IPS DF 6.9 (cell line): ENCODE measurements around the gene NECTIN1.

Experiments used
- DNase-seq: peaks from one replicate; pipeline ENCODE4 v3.0.0-alpha.2; 2013; ENCODE audit warnings: low read depth, low spot score
- H3K27ac ChIP-seq: one replicate; pipeline ENCODE4 v1.5.1; 2013; ENCODE audit warnings: low read length, control low read depth
- H3K27me3 ChIP-seq: 2 replicates; pipeline ENCODE4 v1.6.1; 2013; ENCODE audit warnings: mild to moderate bottlenecking, low read length; ENCODE audit not compliant: control insufficient read depth, insufficient read depth
- H3K36me3 ChIP-seq: 2 replicates; pipeline ENCODE4 v1.6.1; 2013; ENCODE audit warnings: low read length; ENCODE audit not compliant: control insufficient read depth, insufficient read depth
- H3K4me1 ChIP-seq: 2 replicates; pipeline ENCODE4 v1.6.1; 2013; ENCODE audit warnings: low read length; ENCODE audit not compliant: control insufficient read depth, insufficient read depth
- H3K4me3 ChIP-seq: 2 replicates; pipeline ENCODE4 v1.5.1; 2013; ENCODE audit warnings: mild to moderate bottlenecking, low read length
- H3K9me3 ChIP-seq: 2 replicates; pipeline ENCODE4 v1.6.1; 2013; ENCODE audit warnings: low read length, inconsistent platforms; ENCODE audit not compliant: control insufficient read depth, insufficient read depth
- WGBS: extraction: QIAGEN DNeasy Blood & Tissue Kit; methylation state at CpG from one replicate; pipeline ENCODE4 v1.1.7; 2013; ENCODE audit warnings: mixed read lengths, missing lambda C conversion rate; ENCODE audit not compliant: insufficient read length, insufficient coverage; 5-methylcytosine and 5-hydroxymethylcytosine counted together

Gene NECTIN1

GRCh38 chr11:119754656-119755355 is 25.8 kb upstream of the NECTIN1 start:
- H3K4me3 ChIP-seq: no peak overlapping the region
- 0 out of 2 replicates have a peak, but pooled peaks cover 1% of the 10 kb centered on the region for H3K4me1 ChIP-seq
- H3K27ac ChIP-seq: no peak overlapping the region
- H3K27me3 ChIP-seq: no peaks in the 10 kb centered on the region
- H3K9me3 ChIP-seq: no peaks in the 10 kb centered on the region
- WGBS: no CpG with 5 or more reads among the region's 18 CpGs
- no peak for DNase-seq
- no peaks in the 10 kb centered on the region for H3K36me3 ChIP-seq

- H3K27me3 ChIP-seq: no peaks in the 10 kb centered on the region
- no peaks in the 10 kb centered on the region for H3K9me3 ChIP-seq
- no peak for DNase-seq
- WGBS: no CpG with 5 or more reads among the region's 4 CpGs
- no peaks in the 10 kb centered on the region for H3K36me3 ChIP-seq
- no peak overlapping the region for H3K27ac ChIP-seq
- no peaks in the 10 kb centered on the region for H3K4me1 ChIP-seq
- no peak overlapping the region for H3K4me3 ChIP-seq
These were observed 25.2 kb upstream of the NECTIN1 start for GRCh38 chr11:119754199-119754598.

GRCh38 chr11:119752946-119753345 is 23.9 kb upstream of the NECTIN1 start:
- H3K4me1 ChIP-seq: no peaks in the 10 kb centered on the region
- H3K4me3 ChIP-seq: no peak overlapping the region
- H3K27ac ChIP-seq: no peak overlapping the region
- no peaks in the 10 kb centered on the region for H3K9me3 ChIP-seq
- no CpG with 5 or more reads among the region's 3 CpGs for WGBS
- no peaks in the 10 kb centered on the region for H3K27me3 ChIP-seq
- DNase-seq: no peak
- H3K36me3 ChIP-seq: no peaks in the 10 kb centered on the region

- no CpG with 5 or more reads among the region's 5 CpGs for WGBS
- no peak for DNase-seq
- Histone ChIP-seq H3K4me3 (no peak overlapping the region), H3K27ac (no peak overlapping the region), H3K9me3 (no peaks in the 10 kb centered on the region), H3K27me3 (no peaks in the 10 kb centered on the region), H3K36me3 (no peaks in the 10 kb centered on the region), H3K4me1 (no peaks in the 10 kb centered on the region)
These were observed 23.4 kb upstream of the NECTIN1 start for GRCh38 chr11:119752345-119752871.

- no peak for DNase-seq
- Histone ChIP-seq H3K4me1 (no peaks in the 10 kb centered on the region), H3K9me3 (no peaks in the 10 kb centered on the region), H3K27me3 (no peaks in the 10 kb centered on the region), H3K27ac (no peak overlapping the region), H3K4me3 (no peak overlapping the region), H3K36me3 (no peaks in the 10 kb centered on the region)
- WGBS: no CpG with 5 or more reads among the region's 8 CpGs
These were observed 21.1 kb upstream of the NECTIN1 start for GRCh38 chr11:119750056-119750455.

- Histone ChIP-seq H3K27ac (no peak overlapping the region), H3K4me1 (no peaks in the 10 kb centered on the region), H3K4me3 (no peak overlapping the region), H3K36me3 (no peaks in the 10 kb centered on the region), H3K27me3 (no peaks in the 10 kb centered on the region), H3K9me3 (no peaks in the 10 kb centered on the region)
- WGBS: no CpG with 5 or more reads among the region's 9 CpGs
- DNase-seq: no peak
These were observed 20.1 kb upstream of the NECTIN1 start for GRCh38 chr11:119749006-119749565.

GRCh38 chr11:119747868-119748660 is 19.1 kb upstream of the NECTIN1 start:
- H3K27me3 ChIP-seq: no peaks in the 10 kb centered on the region
- H3K36me3 ChIP-seq: no peaks in the 10 kb centered on the region
- no peak overlapping the region for H3K4me3 ChIP-seq
- H3K4me1 ChIP-seq: peaks cover 3% of the 10 kb centered on the region; the same call in 1 of the 2 replicates
- no CpG with 5 or more reads among the region's 15 CpGs for WGBS
- H3K9me3 ChIP-seq: no peaks in the 10 kb centered on the region
- DNase-seq: no peak
- H3K27ac ChIP-seq: no peak overlapping the region

- Histone ChIP-seq H3K27me3 (no peaks in the 10 kb centered on the region), H3K27ac (no peak overlapping the region), H3K4me3 (no peak overlapping the region), H3K9me3 (no peaks in the 10 kb centered on the region), H3K4me1 (peaks cover 8% of the 10 kb centered on the region), H3K36me3 (no peaks in the 10 kb centered on the region)
- no peak for DNase-seq
- no CpG with 5 or more reads among the region's 16 CpGs for WGBS
These were observed 17.0 kb upstream of the NECTIN1 start for GRCh38 chr11:119745776-119746535.

GRCh38 chr11:119745112-119745511 is 16.1 kb upstream of the NECTIN1 start:
- 100% methylated on average over 2 of the region's 5 CpGs for WGBS
- DNase-seq: no peak
- Histone ChIP-seq H3K4me1 (peaks cover 8% of the 10 kb centered on the region), H3K4me3 (no peak overlapping the region), H3K36me3 (no peaks in the 10 kb centered on the region), H3K27ac (no peak overlapping the region), H3K9me3 (no peaks in the 10 kb centered on the region), H3K27me3 (no peaks in the 10 kb centered on the region)

- Histone ChIP-seq H3K4me1 (peaks cover 8% of the 10 kb centered on the region), H3K36me3 (no peaks in the 10 kb centered on the region), H3K27ac (no peak overlapping the region), H3K4me3 (no peak overlapping the region), H3K27me3 (no peaks in the 10 kb centered on the region), H3K9me3 (no peaks in the 10 kb centered on the region)
- DNase-seq: no peak
- no CpG with 5 or more reads among the region's 2 CpGs for WGBS
These were observed 15.6 kb upstream of the NECTIN1 start for GRCh38 chr11:119744577-119744976.
